SK-N-SH (cell line): Measurements from ENCODE around the gene NDP. TPM values are rescaled to one million over a fixed set of nuclear protein-coding genes. Genes with fewer than 3 reads are reported as not detected.

Experiments used
- CTCF ChIA-PET: fragments of 300-600, 350-600 bp; formaldehyde crosslinking; extraction: SDS; loops from one replicate; lab custom pipeline; 2021; lab: Yijun Ruan, JAX
- POLR2A ChIA-PET: fragments of 350-600 bp; sonication (Branson Sonifier 250); formaldehyde crosslinking; extraction: SDS; loops from one replicate; lab custom pipeline; 2020; ENCODE audit warnings: antibody characterized with exemption, inconsistent platforms; lab: Yijun Ruan, JAX
- DNase-seq: peaks from one replicate; pipeline ENCODE4 v3.0.0; 2012
- H2AFZ ChIP-seq: fragments of 200-600 bp; sonication (generic); 2 replicates; pipeline ENCODE4 v1.8.1; 2016; ENCODE audit warnings: antibody characterized with exemption, mild to moderate bottlenecking, low read depth
- H3F3A ChIP-seq: fragments of 200-600 bp; sonication (generic); replicated peaks from 2 replicates; pipeline ENCODE3; 2016; ENCODE audit warnings: antibody characterized with exemption, mild to moderate bottlenecking; ENCODE audit not compliant: insufficient read depth
- H3K27ac ChIP-seq, 2 experiments: fragments of 200-500 bp in 1 of 2; fragments of 200-600 bp in 1 of 2; sonication (Bioruptor generic) in 1 of 2; sonication (generic), shearing (Covaris generic) in 1 of 2; 2 replicates each; pipeline versions ENCODE4 v1.5.1 to v1.6.1; 2014 to 2016; ENCODE audit warnings: low read depth in 2 of 2, inconsistent platforms in 1 of 2, low read length in 1 of 2, mild to moderate bottlenecking in 1 of 2, mixed read lengths in 1 of 2
- H3K27me3 ChIP-seq: fragments of 200-600 bp; sonication (generic), shearing (Covaris generic); 2 replicates; pipeline ENCODE4 v1.6.1; 2016; ENCODE audit warnings: mixed run types; ENCODE audit not compliant: insufficient read depth
- H3K36me3 ChIP-seq, 2 experiments: fragments of 200-500 bp in 1 of 2; fragments of 200-600 bp in 1 of 2; sonication (Bioruptor generic) in 1 of 2; sonication (generic) in 1 of 2; replicated peaks in 1 of 2; 2 replicates each; pipeline versions ENCODE3 to v1.5.1; 2014 to 2016; ENCODE audit warnings: low read length in 1 of 2, mild to moderate bottlenecking in 1 of 2; ENCODE audit not compliant: insufficient read depth in 2 of 2, control insufficient read depth in 1 of 2
- H3K4me1 ChIP-seq, 2 experiments: fragments of 200-500 bp in 1 of 2; fragments of 200-600 bp in 1 of 2; sonication (Bioruptor generic) in 1 of 2; sonication (generic), shearing (Covaris generic) in 1 of 2; 2 replicates each; pipeline versions ENCODE4 v1.5.1 to v1.6.1; 2014 to 2016; ENCODE audit warnings: low read depth in 1 of 2, low read length in 1 of 2, mixed run types in 1 of 2; ENCODE audit not compliant: insufficient read depth in 2 of 2, control insufficient read depth in 1 of 2
- H3K4me2 ChIP-seq: fragments of 200-600 bp; sonication (generic), shearing (Covaris generic); 2 replicates; pipeline ENCODE4 v1.6.1; 2017; ENCODE audit warnings: mixed run types
- H3K4me3 ChIP-seq, 2 experiments: fragments of 200-500 bp in 1 of 2; fragments of 200-600 bp in 1 of 2; sonication (Bioruptor generic) in 1 of 2; sonication (generic), shearing (Covaris generic) in 1 of 2; 2 replicates each; pipeline versions ENCODE4 v1.5.1 to v1.8.1; 2014 to 2016; ENCODE audit warnings: low read depth in 2 of 2, inconsistent platforms in 1 of 2, low read length in 1 of 2, mild to moderate bottlenecking in 1 of 2, mixed read lengths in 1 of 2, moderate library complexity in 1 of 2
- H3K79me2 ChIP-seq: fragments of 200-600 bp; sonication (generic); 2 replicates; pipeline ENCODE4 v1.8.1; 2017; ENCODE audit warnings: mild to moderate bottlenecking; ENCODE audit not compliant: insufficient read depth
- H3K9ac ChIP-seq: fragments of 200-600 bp; sonication (generic); 2 replicates; pipeline ENCODE4 v1.6.1; 2017; ENCODE audit warnings: mixed run types
- H3K9me2 ChIP-seq: fragments of 200-600 bp; sonication (generic); 2 replicates; pipeline ENCODE4 v1.6.1; 2017; ENCODE audit warnings: mixed run types
- H3K9me3 ChIP-seq: fragments of 200-600 bp; sonication (generic); 2 replicates; pipeline ENCODE4 v1.6.1; 2017; ENCODE audit warnings: mixed run types, mild to moderate bottlenecking, moderate library complexity
- H4K20me1 ChIP-seq: fragments of 200-600 bp; sonication (generic); 2 replicates; pipeline ENCODE4 v1.6.1; 2017; ENCODE audit warnings: mild to moderate bottlenecking, mixed run types; ENCODE audit not compliant: insufficient read depth
- CHD2 ChIP-seq: fragments of 150-350 bp; IDR thresholded peaks from 2 replicates; pipeline ENCODE4 v1.6.1; 2018; ENCODE audit warnings: low read length; ENCODE audit not compliant: partially characterized antibody
- ELF1 ChIP-seq: IDR thresholded peaks from 2 replicates; pipeline ENCODE4 v1.4.0; 2012
- EZH2phosphoT487 ChIP-seq: fragments of 200-600 bp; sonication (generic); IDR thresholded peaks from 2 replicates; pipeline ENCODE4 v1.6.1; 2017; ENCODE audit warnings: low read depth, mixed run types, mild to moderate bottlenecking, antibody characterized with exemption, moderate library complexity, borderline replicate concordance
- FOSL2 ChIP-seq: IDR thresholded peaks from 2 replicates; pipeline ENCODE4 v1.4.0; 2012; ENCODE audit warnings: low read depth, mild to moderate bottlenecking, moderate library complexity, borderline replicate concordance
- FOXJ3 ChIP-seq: sonication (generic); formaldehyde crosslinking; IDR thresholded peaks from 2 replicates; pipeline ENCODE4 v1.5.1; 2020; ENCODE audit warnings: mild to moderate bottlenecking, missing genetic modification reagents
- FOXM1 ChIP-seq: IDR thresholded peaks from 2 replicates; pipeline ENCODE4 v1.4.0; 2012; ENCODE audit warnings: low read depth, mild to moderate bottlenecking
- GABPA ChIP-seq: IDR thresholded peaks from 2 replicates; pipeline ENCODE4 v1.4.0; 2012; ENCODE audit warnings: low read depth, mild to moderate bottlenecking
- GATA2 ChIP-seq: sonication (generic); formaldehyde crosslinking; IDR thresholded peaks from 2 replicates; pipeline ENCODE4 v1.5.0; 2020; ENCODE audit warnings: mild to moderate bottlenecking, missing genetic modification reagents
- JUND ChIP-seq: IDR thresholded peaks from 2 replicates; pipeline ENCODE4 v1.4.0; 2012
- NRF1 ChIP-seq: IDR thresholded peaks from 2 replicates; pipeline ENCODE4 v1.6.1; 2012; ENCODE audit warnings: low read depth, mild to moderate bottlenecking, low read length
- POLR2AphosphoS5 ChIP-seq: IDR thresholded peaks from 2 replicates; pipeline ENCODE4 v1.6.1; 2012; ENCODE audit warnings: low read depth, low read length
- RCOR1 ChIP-seq: fragments of 150-350 bp; IDR thresholded peaks from 2 replicates; pipeline ENCODE4 v1.6.1; 2017; ENCODE audit warnings: antibody characterized with exemption, low read length
- RFX5 ChIP-seq: IDR thresholded peaks from 2 replicates; pipeline ENCODE4 v1.6.1; 2012; ENCODE audit warnings: mild to moderate bottlenecking, improper control_type of control experiment, low read length
- SMC3 ChIP-seq: IDR thresholded peaks from 2 replicates; pipeline ENCODE4 v1.6.1; 2012; ENCODE audit warnings: low read depth, low read length, improper control_type of control experiment
- TAF1 ChIP-seq: IDR thresholded peaks from 2 replicates; pipeline ENCODE4 v1.6.1; 2012; ENCODE audit warnings: low read depth, mild to moderate bottlenecking, low read length, moderate library complexity, borderline replicate concordance
- TCF12 ChIP-seq: IDR thresholded peaks from 2 replicates; pipeline ENCODE4 v1.4.0; 2012
- TEAD4 ChIP-seq: IDR thresholded peaks from 2 replicates; pipeline ENCODE4 v1.4.0; 2012; ENCODE audit warnings: mild to moderate bottlenecking, borderline replicate concordance; ENCODE audit not compliant: insufficient read depth
- YY1 ChIP-seq: IDR thresholded peaks from 2 replicates; pipeline ENCODE4 v1.4.0; 2012; ENCODE audit warnings: low read depth, mild to moderate bottlenecking
- WGBS: methylation state at CpG from one replicate; pipeline ENCODE4 v1.1.6; 2017; ENCODE audit warnings: low lambda C conversion rate; 5-methylcytosine and 5-hydroxymethylcytosine counted together
- polyA plus RNA-seq, 3 experiments: library from polyadenylated mRNA; depleted of rRNA; stranded (reverse); fragments of >200 nt; gene quantifications; 2 replicates each; pipeline ENCODE4 v1.2.3, GENCODE V29; 2012
- TF ChIP-seq, protein P1 (sequence below): IDR thresholded peaks from 2 replicates; pipeline ENCODE4 v1.4.0; 2012; ENCODE audit warnings: low read depth
- TF ChIP-seq, protein P2 (sequence below): fragments of 150-350 bp; IDR thresholded peaks from 2 replicates; pipeline ENCODE4 v1.6.1; 2017; ENCODE audit warnings: antibody characterized with exemption, low read length, low read depth, borderline replicate concordance
- TF ChIP-seq, protein P3 (sequence below): IDR thresholded peaks from 2 replicates; pipeline ENCODE4 v1.6.1; 2012; ENCODE audit warnings: mild to moderate bottlenecking, low read depth, low read length, moderate library complexity

Gene NDP
- polyA plus RNA-seq, 1 of the 3 experiments (the other 2 are of a cell fraction), result 0.16 TPM

DNA sequence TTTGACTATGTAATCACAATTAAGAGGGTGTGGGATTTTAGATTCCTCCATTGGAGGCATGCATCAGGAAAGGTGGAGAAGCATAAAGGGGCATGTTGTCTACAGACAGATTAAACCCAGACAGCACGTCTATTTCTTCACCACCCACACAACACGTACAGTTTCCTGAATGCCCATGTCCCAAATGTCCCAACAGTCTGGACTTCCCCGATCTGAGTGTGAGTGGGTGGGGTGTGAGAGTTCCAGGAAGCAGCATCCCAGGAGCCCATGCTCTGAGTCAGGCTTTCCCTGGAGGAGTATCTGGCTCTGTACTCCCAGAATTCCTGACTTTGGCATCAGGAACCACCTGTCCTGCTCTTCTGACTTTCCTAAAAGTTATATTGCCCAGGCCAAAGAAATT, 30.8 kb upstream of the NDP start:
- no peaks in the 10 kb centered on the region for H3K27me3 ChIP-seq
- DNase-seq, result no peak
- H3K27ac ChIP-seq, result no peak overlapping the region
- no peaks in the 10 kb centered on the region for H3K4me1 ChIP-seq
- CTCF ChIA-PET, result no interaction called here
- H2AFZ ChIP-seq, result no peak overlapping the region
- no peaks in the 10 kb centered on the region for H3K79me2 ChIP-seq
- H3K4me2 ChIP-seq, result no peak overlapping the region
- POLR2A ChIA-PET, result no interaction called here
- TF ChIP-seq GABPA (no peak), TEAD4 (no peak), ELF1 (no peak), GATA2 (CRISPR knock-in tag) (no peak), RCOR1 (no peak), JUND (no peak), CHD2 (no peak), FOXM1 (no peak), RFX5 (no peak), SMC3 (no peak), FOXJ3 (CRISPR knock-in tag) (no peak), FOSL2 (no peak)
- TF ChIP-seq, protein P1, sequence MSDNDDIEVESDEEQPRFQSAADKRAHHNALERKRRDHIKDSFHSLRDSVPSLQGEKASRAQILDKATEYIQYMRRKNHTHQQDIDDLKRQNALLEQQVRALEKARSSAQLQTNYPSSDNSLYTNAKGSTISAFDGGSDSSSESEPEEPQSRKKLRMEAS, result no peak
- TF ChIP-seq, protein P2, sequence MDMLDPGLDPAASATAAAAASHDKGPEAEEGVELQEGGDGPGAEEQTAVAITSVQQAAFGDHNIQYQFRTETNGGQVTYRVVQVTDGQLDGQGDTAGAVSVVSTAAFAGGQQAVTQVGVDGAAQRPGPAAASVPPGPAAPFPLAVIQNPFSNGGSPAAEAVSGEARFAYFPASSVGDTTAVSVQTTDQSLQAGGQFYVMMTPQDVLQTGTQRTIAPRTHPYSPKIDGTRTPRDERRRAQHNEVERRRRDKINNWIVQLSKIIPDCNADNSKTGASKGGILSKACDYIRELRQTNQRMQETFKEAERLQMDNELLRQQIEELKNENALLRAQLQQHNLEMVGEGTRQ, result no peak
- H3F3A ChIP-seq, result no peaks in the 10 kb centered on the region
- no peaks in the 10 kb centered on the region; the same call in 1 of the 2 replicates for H3K9me3 ChIP-seq
- H4K20me1 ChIP-seq, result no peaks in the 10 kb centered on the region
- H3K4me3 ChIP-seq, result no peak overlapping the region
- no peaks in the 10 kb centered on the region for H3K9me2 ChIP-seq
- WGBS, result 16% methylated on average over 3 of the region's 3 CpGs
- no peaks in the 10 kb centered on the region for H3K36me3 ChIP-seq
- H3K9ac ChIP-seq, result no peak overlapping the region

DNA sequence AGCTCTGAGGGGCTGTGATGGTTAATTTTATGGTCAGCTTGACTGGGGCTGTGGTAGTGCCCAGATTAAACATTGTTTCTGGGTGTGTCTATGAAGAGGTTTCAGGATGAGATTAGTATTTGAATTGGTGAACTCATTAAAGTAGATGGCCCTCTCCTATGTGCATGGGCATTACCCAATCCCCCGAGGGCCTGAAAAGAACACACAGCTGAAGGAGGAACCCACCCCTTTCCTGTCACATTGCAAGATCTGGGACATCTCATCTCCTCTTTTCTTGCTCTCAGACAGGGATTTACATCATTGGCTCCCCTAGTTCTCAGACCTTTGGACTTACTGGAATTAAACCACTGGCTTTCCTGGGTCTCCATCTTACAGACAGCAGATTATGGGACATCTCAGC, 29.4 kb upstream of the NDP start:
- Histone ChIP-seq H3K9me3 (no peaks in the 10 kb centered on the region), H3K36me3 (no peaks in the 10 kb centered on the region), H3K4me1 (no peaks in the 10 kb centered on the region), H3K27ac (no peak overlapping the region), H3K79me2 (no peaks in the 10 kb centered on the region), H2AFZ (no peak overlapping the region), H4K20me1 (no peaks in the 10 kb centered on the region), H3K9ac (no peak overlapping the region), H3K4me2 (no peak overlapping the region), H3K4me3 (no peak overlapping the region), H3K27me3 (no peaks in the 10 kb centered on the region), H3F3A (no peaks in the 10 kb centered on the region), H3K9me2 (no peaks in the 10 kb centered on the region)
- no peak for TF ChIP-seq JUND
- TF ChIP-seq, protein P1, result no peak
- TF ChIP-seq GABPA, result no peak
- TF ChIP-seq TCF12, result no peak
- TF ChIP-seq TAF1, result no peak
- TF ChIP-seq POLR2AphosphoS5, result no peak
- TF ChIP-seq RCOR1, result no peak
- TF ChIP-seq EZH2phosphoT487, result no peak
- TF ChIP-seq GATA2 (CRISPR knock-in tag), result no peak
- no peak for TF ChIP-seq YY1
- TF ChIP-seq NRF1, result no peak
- TF ChIP-seq, protein P3, sequence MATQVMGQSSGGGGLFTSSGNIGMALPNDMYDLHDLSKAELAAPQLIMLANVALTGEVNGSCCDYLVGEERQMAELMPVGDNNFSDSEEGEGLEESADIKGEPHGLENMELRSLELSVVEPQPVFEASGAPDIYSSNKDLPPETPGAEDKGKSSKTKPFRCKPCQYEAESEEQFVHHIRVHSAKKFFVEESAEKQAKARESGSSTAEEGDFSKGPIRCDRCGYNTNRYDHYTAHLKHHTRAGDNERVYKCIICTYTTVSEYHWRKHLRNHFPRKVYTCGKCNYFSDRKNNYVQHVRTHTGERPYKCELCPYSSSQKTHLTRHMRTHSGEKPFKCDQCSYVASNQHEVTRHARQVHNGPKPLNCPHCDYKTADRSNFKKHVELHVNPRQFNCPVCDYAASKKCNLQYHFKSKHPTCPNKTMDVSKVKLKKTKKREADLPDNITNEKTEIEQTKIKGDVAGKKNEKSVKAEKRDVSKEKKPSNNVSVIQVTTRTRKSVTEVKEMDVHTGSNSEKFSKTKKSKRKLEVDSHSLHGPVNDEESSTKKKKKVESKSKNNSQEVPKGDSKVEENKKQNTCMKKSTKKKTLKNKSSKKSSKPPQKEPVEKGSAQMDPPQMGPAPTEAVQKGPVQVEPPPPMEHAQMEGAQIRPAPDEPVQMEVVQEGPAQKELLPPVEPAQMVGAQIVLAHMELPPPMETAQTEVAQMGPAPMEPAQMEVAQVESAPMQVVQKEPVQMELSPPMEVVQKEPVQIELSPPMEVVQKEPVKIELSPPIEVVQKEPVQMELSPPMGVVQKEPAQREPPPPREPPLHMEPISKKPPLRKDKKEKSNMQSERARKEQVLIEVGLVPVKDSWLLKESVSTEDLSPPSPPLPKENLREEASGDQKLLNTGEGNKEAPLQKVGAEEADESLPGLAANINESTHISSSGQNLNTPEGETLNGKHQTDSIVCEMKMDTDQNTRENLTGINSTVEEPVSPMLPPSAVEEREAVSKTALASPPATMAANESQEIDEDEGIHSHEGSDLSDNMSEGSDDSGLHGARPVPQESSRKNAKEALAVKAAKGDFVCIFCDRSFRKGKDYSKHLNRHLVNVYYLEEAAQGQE, result no peak
- no peak for TF ChIP-seq ELF1
- TF ChIP-seq FOXJ3 (CRISPR knock-in tag), result no peak
- WGBS, result 22% methylated on average over 1 of the region's 1 CpG
- no peak for DNase-seq
- ChIA-PET POLR2A (no interaction called here), CTCF (no interaction called here)
